Tibial nerve (tissue), 4 donors: ENCODE measurements around the gene ST6GALNAC3. TPM values are rescaled to one million over a fixed set of nuclear protein-coding genes. Genes with fewer than 3 reads are reported as not detected.

Source experiments
- DNase-seq, 2 donors: peaks; one replicate each; pipeline ENCODE4 v3.0.0-alpha.2; 2019; ENCODE audit warnings: low spot score in 2 of 2
- H3K27ac ChIP-seq, 4 donors: fragments of 200-600 bp; sonication (generic) in 3 of 4; one replicate each; pipeline ENCODE4 v1.5.1; 2017 to 2019; ENCODE audit warnings: mild to moderate bottlenecking in 1 of 4
- H3K27me3 ChIP-seq, 2 donors: fragments of 200-600 bp; sonication (generic) in 1 of 2; one replicate each; pipeline versions ENCODE4 v1.5.1 to v1.6.0; 2017 to 2019
- H3K36me3 ChIP-seq, 3 donors: fragments of 200-600 bp; sonication (generic); one replicate each; pipeline ENCODE4 v1.5.1; 2018 to 2019
- H3K4me1 ChIP-seq, 4 donors: fragments of 200-600 bp; sonication (generic) in 3 of 4; one replicate each; pipeline ENCODE4 v1.5.1; 2017 to 2019
- H3K4me3 ChIP-seq, 4 donors: fragments of 200-600 bp; sonication (generic) in 3 of 4; one replicate each; pipeline ENCODE4 v1.5.1; 2017 to 2019; ENCODE audit warnings: mild to moderate bottlenecking in 1 of 4, moderate library complexity in 1 of 4
- H3K9me3 ChIP-seq, 4 donors: fragments of 200-600 bp; sonication (generic) in 3 of 4; one replicate each; pipeline ENCODE4 v1.5.1; 2017 to 2019
- EP300 ChIP-seq, 2 donors: sonication (generic); formaldehyde crosslinking; IDR thresholded peaks; one replicate each; pipeline ENCODE4 v1.6.1; 2017; ENCODE audit warnings: antibody characterized with exemption in 2 of 2, mild to moderate bottlenecking in 1 of 2
- POLR2A ChIP-seq, 2 donors: fragments of 450-650 bp; IDR thresholded peaks; one replicate each; pipeline ENCODE4 v1.6.1; 2017; ENCODE audit warnings: antibody characterized with exemption in 2 of 2, mild to moderate bottlenecking in 2 of 2, moderate library complexity in 2 of 2
- WGBS, 2 donors: methylation state at CpG; one replicate each; pipeline ENCODE4 v1.1.5; 2018; 5-methylcytosine and 5-hydroxymethylcytosine counted together
- total RNA-seq, 4 donors: library from RNA; depleted of rRNA; stranded (reverse); fragments of >200 nt; gene quantifications; one replicate each; pipeline ENCODE4 v1.1.0, GENCODE V29; 2016
- TF ChIP-seq, protein P1 (sequence below), 5 experiments: fragments of 200-600 bp in 3 of 5; fragments of 450-650 bp in 2 of 5; sonication (generic) in 3 of 5; IDR thresholded peaks; one replicate each; pipeline ENCODE4 v1.5.1; 2016 to 2019; ENCODE audit warnings: antibody characterized with exemption in 5 of 5, mild to moderate bottlenecking in 3 of 5, moderate library complexity in 2 of 5

Gene ST6GALNAC3
- total RNA-seq, 4 donors from 2014 or later = 2.7 to 6.6 (median 4.9) TPM

DNA sequence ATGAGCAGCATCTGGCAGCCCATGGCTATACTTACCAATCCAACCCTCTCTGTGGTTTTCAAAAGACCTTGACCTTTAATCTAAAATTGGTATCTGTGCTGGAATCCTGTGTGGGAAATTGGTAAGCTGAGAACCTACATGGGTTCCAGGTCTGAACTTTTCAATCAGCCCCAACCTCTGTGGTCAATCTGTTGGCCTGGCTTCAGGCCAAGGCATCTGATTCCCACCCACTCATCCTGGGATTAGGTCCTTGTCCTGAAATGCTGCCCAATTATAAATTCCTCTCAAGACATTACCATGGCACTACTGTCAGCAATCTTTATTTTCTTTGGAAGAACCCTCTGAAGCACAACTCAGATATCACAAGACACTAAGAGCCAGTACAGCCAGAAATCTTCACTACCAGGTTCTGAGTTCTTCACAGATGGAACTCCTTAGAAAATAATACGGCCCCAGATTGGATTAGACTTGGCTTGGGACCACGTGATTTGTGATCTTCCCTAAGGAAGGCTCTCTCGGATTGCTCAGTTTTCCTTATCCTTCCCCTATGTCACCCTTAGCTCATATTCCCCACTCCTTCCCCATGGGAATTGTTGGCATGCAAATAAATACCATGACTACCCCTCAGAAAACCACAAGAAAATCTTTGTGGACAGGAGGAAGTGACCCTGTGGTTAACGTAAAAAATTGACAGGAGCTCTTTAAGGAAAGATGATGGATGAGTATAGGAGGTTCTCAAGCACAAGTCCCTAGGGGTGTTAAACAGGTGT, 584.8 kb downstream of the ST6GALNAC3 start:
- no peak for DNase-seq
- no peaks in the 10 kb centered on the region for H3K27me3 ChIP-seq
- no peak overlapping the region for H3K4me3 ChIP-seq
- no peaks in the 10 kb centered on the region for H3K4me1 ChIP-seq
- no peaks in the 10 kb centered on the region for H3K36me3 ChIP-seq
- H3K27ac ChIP-seq = no peak overlapping the region
- WGBS, 2 donors = 69 to 72% methylated on average over 4 of the region's 4 CpGs
- TF ChIP-seq EP300 (IDR thresholded peaks at IDR 0.05) (no peak), POLR2A (IDR thresholded peaks at IDR 0.05) (no peak)
- TF ChIP-seq, protein P1, sequence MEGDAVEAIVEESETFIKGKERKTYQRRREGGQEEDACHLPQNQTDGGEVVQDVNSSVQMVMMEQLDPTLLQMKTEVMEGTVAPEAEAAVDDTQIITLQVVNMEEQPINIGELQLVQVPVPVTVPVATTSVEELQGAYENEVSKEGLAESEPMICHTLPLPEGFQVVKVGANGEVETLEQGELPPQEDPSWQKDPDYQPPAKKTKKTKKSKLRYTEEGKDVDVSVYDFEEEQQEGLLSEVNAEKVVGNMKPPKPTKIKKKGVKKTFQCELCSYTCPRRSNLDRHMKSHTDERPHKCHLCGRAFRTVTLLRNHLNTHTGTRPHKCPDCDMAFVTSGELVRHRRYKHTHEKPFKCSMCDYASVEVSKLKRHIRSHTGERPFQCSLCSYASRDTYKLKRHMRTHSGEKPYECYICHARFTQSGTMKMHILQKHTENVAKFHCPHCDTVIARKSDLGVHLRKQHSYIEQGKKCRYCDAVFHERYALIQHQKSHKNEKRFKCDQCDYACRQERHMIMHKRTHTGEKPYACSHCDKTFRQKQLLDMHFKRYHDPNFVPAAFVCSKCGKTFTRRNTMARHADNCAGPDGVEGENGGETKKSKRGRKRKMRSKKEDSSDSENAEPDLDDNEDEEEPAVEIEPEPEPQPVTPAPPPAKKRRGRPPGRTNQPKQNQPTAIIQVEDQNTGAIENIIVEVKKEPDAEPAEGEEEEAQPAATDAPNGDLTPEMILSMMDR (IDR thresholded peaks at IDR 0.05) = no peak
- peaks cover 0 to 6% (median 0%) of the 10 kb centered on the region in 4 donors for H3K9me3 ChIP-seq

DNA sequence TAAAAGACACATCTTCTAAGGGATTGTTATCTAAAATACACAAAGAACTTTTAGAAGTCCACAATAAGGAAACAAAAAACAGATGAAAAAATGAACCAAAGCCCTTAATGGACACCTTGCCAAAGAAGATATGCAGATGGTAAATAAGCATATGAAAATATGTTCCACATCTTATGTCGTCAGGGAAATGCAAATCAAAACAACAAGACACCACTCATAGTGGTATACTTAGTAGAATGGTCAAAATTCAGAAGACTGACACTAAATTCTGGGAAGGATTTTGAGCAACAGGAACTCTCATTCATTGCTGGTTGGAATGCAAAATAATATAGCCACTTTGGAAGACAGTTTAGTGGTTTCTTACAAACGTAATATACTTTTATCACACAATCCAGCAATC, 587.0 kb downstream of the ST6GALNAC3 start:
- Histone ChIP-seq H3K9me3 (peaks cover 0 to 6% (median 0%) of the 10 kb centered on the region in 4 donors), H3K4me1 (no peaks in the 10 kb centered on the region), H3K4me3 (no peak overlapping the region), H3K27ac (no peak overlapping the region), H3K27me3 (no peaks in the 10 kb centered on the region), H3K36me3 (no peaks in the 10 kb centered on the region)
- DNase-seq = no peak
- WGBS, 2 donors = 48 to 49% methylated on average over 2 of the region's 2 CpGs
- TF ChIP-seq, protein P1 (IDR thresholded peaks at IDR 0.05) = no peak
- TF ChIP-seq POLR2A (IDR thresholded peaks at IDR 0.05) (no peak), EP300 (IDR thresholded peaks at IDR 0.05) (no peak)

DNA sequence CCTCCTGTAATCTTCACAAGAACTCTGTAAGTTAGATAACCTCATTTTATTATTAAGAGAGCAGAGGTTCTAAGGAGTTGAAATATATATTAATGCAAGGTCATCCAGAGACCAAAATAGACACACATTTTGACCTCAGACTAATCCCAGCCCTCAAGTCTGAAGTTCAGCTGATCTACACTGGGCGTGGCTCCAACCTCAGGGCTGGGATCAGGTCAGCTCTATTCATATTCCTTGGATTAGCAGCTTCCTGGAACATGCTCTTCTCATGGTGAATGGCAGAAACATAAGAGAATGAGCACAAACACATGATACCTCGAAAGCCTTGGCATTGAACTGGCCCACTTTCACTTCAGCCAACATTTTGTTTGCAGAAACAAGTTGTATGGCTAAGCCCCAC, 592.0 kb downstream of the ST6GALNAC3 start:
- no peak for TF ChIP-seq EP300 (IDR thresholded peaks at IDR 0.05)
- TF ChIP-seq POLR2A (IDR thresholded peaks at IDR 0.05) = no peak
- TF ChIP-seq, protein P1 (IDR thresholded peaks at IDR 0.05) = no peak
- Histone ChIP-seq H3K36me3 (no peaks in the 10 kb centered on the region), H3K4me1 (no peaks in the 10 kb centered on the region), H3K27ac (no peak overlapping the region), H3K4me3 (no peak overlapping the region), H3K9me3 (no peaks in the 10 kb centered on the region), H3K27me3 (no peaks in the 10 kb centered on the region)
- WGBS, 2 donors = 82 to 86% methylated on average over 2 of the region's 2 CpGs
- DNase-seq = no peak

DNA sequence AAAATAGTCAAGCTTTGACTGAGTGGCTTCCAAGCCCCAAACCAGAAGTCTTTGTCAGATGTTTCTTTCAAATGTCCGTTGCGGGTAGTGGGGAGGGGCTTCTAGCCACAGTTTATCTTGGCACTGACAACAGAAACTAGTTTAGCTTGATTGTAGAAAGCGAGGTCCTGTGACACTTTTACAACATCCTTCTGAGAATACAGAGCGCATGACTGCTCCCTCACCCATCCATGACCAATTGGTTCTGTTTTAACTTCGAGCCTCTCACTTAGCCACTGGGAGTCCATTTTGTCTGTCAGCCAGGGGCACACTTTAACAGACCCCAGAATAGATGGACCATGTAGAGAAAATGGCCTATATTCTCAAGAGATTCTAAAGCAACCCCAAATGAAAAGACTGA, 593.5 kb downstream of the ST6GALNAC3 start:
- H3K4me3 ChIP-seq = no peak overlapping the region
- TF ChIP-seq EP300 (IDR thresholded peaks at IDR 0.05) (no peak), POLR2A (IDR thresholded peaks at IDR 0.05) (no peak)
- TF ChIP-seq, protein P1 (IDR thresholded peaks at IDR 0.05) = no peak
- no peaks in the 10 kb centered on the region for H3K27me3 ChIP-seq
- no peaks in the 10 kb centered on the region for H3K36me3 ChIP-seq
- no peaks in the 10 kb centered on the region for H3K4me1 ChIP-seq
- 38 to 45% methylated on average over 5 of the region's 5 CpGs for WGBS, 2 donors
- no peak for DNase-seq
- no peak overlapping the region for H3K27ac ChIP-seq
- no peaks in the 10 kb centered on the region for H3K9me3 ChIP-seq

DNA sequence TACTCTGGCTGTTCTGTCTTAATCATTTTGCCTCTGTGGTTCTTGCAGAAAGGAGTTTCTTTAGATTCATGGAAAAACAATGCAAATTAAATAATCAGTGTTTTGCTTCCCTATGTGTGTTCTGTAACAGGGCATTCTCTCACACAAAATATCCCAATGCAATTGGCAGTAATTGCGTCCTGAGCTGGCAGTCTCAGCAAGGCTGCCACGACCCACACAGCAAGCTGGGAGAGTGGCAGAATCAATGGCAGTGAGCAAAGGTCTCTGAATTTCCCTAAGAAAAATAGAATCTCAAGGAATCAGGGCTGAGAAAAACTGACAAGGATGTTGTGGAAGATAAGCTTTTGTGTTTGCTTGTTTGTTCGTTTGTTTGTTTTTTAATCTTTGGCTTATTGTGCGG, 594.6 kb downstream of the ST6GALNAC3 start:
- TF ChIP-seq POLR2A (IDR thresholded peaks at IDR 0.05) = no peak
- TF ChIP-seq EP300 (IDR thresholded peaks at IDR 0.05) = no peak
- TF ChIP-seq, protein P1 (IDR thresholded peaks at IDR 0.05) = no peak
- Histone ChIP-seq H3K4me1 (no peaks in the 10 kb centered on the region), H3K27ac (no peak overlapping the region), H3K27me3 (no peaks in the 10 kb centered on the region), H3K4me3 (no peak overlapping the region), H3K9me3 (no peaks in the 10 kb centered on the region), H3K36me3 (no peaks in the 10 kb centered on the region)
- no peak for DNase-seq
- 78 to 79% methylated on average over 4 of the region's 4 CpGs for WGBS, 2 donors
